Body of pancreas (tissue), 4 donors: ENCODE results near the gene COL18A1.

Source experiments
- POLR2A ChIP-seq, 3 donors: fragments of 450-650 bp; IDR thresholded peaks; one replicate each; pipeline ENCODE4 v1.6.1; 2016; ENCODE audit warnings: antibody characterized with exemption in 3 of 3, mild to moderate bottlenecking in 2 of 3
- TF ChIP-seq, protein P1 (sequence below), 7 experiments: fragments of 450-650 bp in 4 of 7; fragments of 200-600 bp in 3 of 7; sonication (generic) in 3 of 7; IDR thresholded peaks; one replicate each; pipeline ENCODE4 v1.5.1; 2016 to 2019; ENCODE audit warnings: antibody characterized with exemption in 7 of 7

DNA sequence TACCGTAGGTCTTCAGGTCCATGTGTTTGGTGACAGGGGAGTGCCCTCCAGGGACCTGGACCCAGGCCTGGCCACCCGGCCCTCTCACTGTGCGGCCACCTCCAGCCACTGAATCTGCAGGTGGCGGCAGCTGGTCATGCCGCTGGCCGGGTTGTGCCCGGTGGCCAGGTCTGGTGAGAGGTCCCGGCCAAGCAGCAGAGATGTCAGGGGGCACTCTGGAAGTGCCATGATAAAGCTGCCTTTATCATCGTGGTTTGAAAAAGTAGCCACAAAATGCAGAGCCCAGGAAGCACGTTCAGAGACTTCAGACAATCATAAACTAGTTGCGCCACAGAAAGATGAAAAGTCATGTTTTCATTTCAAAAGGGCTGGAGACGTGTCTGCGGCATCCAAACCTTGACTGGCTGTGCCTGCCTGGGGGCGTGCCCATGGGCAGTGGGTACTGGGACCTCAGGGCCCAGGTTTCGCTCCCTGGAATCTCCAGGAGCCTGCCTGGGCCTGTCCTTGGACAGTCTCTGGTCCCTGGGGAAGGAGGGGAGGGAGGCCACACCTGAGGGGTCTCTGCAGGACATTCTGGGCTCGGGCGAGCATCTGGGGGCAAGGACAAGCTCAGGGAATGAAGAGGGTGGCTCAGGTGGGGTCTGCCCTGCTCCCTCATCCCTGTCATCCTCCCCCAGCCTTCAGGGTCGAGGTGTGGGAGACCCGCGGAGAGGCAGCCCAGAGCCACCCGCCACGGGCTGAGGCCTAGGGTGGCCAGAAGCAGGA is 44.9 kb downstream of the COL18A1 start:
- TF ChIP-seq, protein P1, sequence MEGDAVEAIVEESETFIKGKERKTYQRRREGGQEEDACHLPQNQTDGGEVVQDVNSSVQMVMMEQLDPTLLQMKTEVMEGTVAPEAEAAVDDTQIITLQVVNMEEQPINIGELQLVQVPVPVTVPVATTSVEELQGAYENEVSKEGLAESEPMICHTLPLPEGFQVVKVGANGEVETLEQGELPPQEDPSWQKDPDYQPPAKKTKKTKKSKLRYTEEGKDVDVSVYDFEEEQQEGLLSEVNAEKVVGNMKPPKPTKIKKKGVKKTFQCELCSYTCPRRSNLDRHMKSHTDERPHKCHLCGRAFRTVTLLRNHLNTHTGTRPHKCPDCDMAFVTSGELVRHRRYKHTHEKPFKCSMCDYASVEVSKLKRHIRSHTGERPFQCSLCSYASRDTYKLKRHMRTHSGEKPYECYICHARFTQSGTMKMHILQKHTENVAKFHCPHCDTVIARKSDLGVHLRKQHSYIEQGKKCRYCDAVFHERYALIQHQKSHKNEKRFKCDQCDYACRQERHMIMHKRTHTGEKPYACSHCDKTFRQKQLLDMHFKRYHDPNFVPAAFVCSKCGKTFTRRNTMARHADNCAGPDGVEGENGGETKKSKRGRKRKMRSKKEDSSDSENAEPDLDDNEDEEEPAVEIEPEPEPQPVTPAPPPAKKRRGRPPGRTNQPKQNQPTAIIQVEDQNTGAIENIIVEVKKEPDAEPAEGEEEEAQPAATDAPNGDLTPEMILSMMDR (IDR thresholded peaks at IDR 0.05) = no peak
- TF ChIP-seq POLR2A (IDR thresholded peaks at IDR 0.05) = no peak
